ENCODE measurements around the gene TMEM187.
A peak's percentile ranks its signal among the peaks of the same experiment; 100 is the strongest.
"Not testable (repeated sequence)": the region's sequence is repeated elsewhere in the genome, so short reads cannot be mapped to it uniquely, and the experiment has no call there.

The TMEM187 gene

DNA sequence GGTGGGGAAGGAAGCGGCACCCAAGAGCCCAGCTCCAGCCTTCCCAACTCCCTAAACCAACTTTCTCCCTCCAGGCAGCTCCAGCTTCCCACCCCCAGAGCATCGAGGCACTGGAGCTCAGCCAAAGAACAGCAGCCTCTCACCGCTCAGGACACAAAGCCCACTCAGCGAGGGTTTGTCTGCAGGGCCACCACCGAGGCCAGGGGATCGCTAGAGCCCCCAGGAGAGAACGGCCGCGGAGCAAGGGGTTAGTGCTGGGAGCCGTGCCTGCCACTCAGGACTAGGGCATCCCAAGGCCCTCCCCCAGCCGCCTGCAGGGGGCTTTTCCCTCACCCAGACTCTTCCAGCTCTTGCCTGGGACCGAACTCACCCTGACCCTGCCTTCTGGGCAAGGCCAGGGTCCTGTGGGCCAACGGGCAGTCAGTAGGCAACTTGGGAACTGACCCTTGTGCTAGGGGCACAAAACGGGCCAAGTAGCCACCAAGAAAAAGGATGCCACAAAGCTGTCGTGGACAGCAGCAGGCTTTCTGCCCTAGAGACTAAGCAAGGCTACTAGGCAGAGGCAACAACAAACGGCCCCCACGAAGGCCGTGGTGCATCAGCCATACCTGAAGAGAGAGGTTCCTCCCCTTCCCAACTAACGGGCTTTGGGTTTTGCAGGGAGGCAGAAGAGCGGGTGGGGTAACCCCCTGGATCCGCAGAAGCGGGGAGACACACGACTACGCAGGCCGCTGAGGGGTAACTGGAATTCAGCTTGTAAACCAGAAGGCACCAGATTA lies 3.2 kb upstream of the TMEM187 start:
- Histone ChIP-seq H3K36me3 (ENCODE audit: insufficient read depth, low read depth, low read length) (peaks cover 7% of the 10 kb centered on the region; the same call in 1 of the 2 replicates), H3K9me3 (ENCODE audit: insufficient read depth, low read depth, low read length) (no peaks in the 10 kb centered on the region), H3K9ac (ENCODE audit: low read depth, low read length) (peak overlapping the region; percentile 72; the same call in 1 of the 2 replicates), H3K27me3 (ENCODE audit: insufficient read depth, low read length) (no peaks in the 10 kb centered on the region), H3K27ac (ENCODE audit: low read length) (no peak overlapping the region), H3K4me3 (ENCODE audit: low read length) (peak overlapping the region; percentile 94), H3K4me1 (ENCODE audit: insufficient read depth, low read length) (peaks cover 12% of the 10 kb centered on the region; the same call in 1 of the 2 replicates)

DNA sequence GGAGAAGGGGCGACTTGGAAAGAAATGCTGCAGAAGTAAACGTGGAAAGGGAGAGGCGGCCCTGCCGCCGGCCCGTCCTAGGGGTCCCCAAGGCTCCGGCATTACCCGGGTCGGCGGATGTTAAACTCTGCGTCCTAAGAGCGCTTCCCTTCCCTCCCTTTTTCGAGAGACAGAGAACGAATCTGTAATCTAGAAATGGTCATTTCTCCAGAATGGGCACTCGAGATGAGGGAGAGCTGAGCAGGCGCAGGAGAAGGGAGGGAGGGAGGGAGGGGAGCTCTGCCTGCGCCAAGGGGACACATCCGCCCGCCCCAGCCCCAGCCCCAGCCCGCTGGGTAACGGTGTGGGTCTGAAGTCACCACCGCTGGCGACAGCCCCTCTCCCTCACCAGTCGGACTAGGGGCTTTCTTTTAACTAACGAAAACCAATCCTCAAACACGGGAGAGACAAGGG lies 2.6 kb upstream of the TMEM187 start:
- Histone ChIP-seq H3K9me3 (ENCODE audit: insufficient read depth, low read depth, low read length) (no peaks in the 10 kb centered on the region), H3K9ac (ENCODE audit: low read depth, low read length) (peak overlapping the region; percentile 72; the same call in 1 of the 2 replicates), H3K27ac (ENCODE audit: low read length) (no peak overlapping the region), H3K4me3 (ENCODE audit: low read length) (peak overlapping the region; percentile 94), H3K27me3 (ENCODE audit: insufficient read depth, low read length) (no peaks in the 10 kb centered on the region), H3K4me1 (ENCODE audit: insufficient read depth, low read length) (peaks cover 12% of the 10 kb centered on the region; the same call in 1 of the 2 replicates), H3K36me3 (ENCODE audit: insufficient read depth, low read depth, low read length) (peaks cover 7% of the 10 kb centered on the region; the same call in 1 of the 2 replicates)

GRCh38 chrX:153970357-153971123 lies 2.0 kb upstream of the TMEM187 start:
- peak overlapping the region; percentile 99 for H3K27ac ChIP-seq (ENCODE audit: low read length)
- no peaks in the 10 kb centered on the region for H3K9me3 ChIP-seq (ENCODE audit: insufficient read depth, low read depth, low read length)
- H3K4me3 ChIP-seq (ENCODE audit: low read length) = peak overlapping the region; percentile 94
- H3K27me3 ChIP-seq (ENCODE audit: insufficient read depth, low read length) = no peaks in the 10 kb centered on the region
- peaks cover 12% of the 10 kb centered on the region; the same call in 1 of the 2 replicates for H3K4me1 ChIP-seq (ENCODE audit: insufficient read depth, low read length)
- peak overlapping the region; percentile 100 for H3K9ac ChIP-seq (ENCODE audit: low read depth, low read length)
- H3K36me3 ChIP-seq (ENCODE audit: insufficient read depth, low read depth, low read length) = peaks cover 7% of the 10 kb centered on the region; the same call in 1 of the 2 replicates

DNA sequence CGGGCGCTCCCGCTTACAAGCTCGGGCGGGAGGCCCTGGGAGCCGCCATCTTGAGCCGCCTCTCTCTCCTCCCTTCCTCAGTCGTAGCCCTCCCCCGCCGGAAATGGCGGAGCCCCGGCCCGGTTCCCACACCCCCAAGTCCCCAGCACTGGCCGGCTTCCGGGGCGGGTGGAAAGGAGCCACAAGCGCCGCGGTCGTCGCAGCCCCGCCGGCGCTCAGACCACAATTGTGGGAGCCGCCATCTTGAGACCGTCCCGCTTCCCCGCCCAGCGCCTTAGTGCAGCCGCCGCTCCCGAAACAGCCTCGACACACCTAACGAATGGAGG lies 1.5 kb upstream of the TMEM187 start:
- Histone ChIP-seq H3K4me1 (ENCODE audit: insufficient read depth, low read length) (peaks cover 12% of the 10 kb centered on the region; the same call in 1 of the 2 replicates), H3K27ac (ENCODE audit: low read length) (peak overlapping the region; percentile 99), H3K9ac (ENCODE audit: low read depth, low read length) (peak overlapping the region; percentile 100), H3K36me3 (ENCODE audit: insufficient read depth, low read depth, low read length) (peaks cover 7% of the 10 kb centered on the region; the same call in 1 of the 2 replicates), H3K27me3 (ENCODE audit: insufficient read depth, low read length) (no peaks in the 10 kb centered on the region), H3K9me3 (ENCODE audit: insufficient read depth, low read depth, low read length) (no peaks in the 10 kb centered on the region), H3K4me3 (ENCODE audit: low read length) (peak overlapping the region; percentile 94)

DNA sequence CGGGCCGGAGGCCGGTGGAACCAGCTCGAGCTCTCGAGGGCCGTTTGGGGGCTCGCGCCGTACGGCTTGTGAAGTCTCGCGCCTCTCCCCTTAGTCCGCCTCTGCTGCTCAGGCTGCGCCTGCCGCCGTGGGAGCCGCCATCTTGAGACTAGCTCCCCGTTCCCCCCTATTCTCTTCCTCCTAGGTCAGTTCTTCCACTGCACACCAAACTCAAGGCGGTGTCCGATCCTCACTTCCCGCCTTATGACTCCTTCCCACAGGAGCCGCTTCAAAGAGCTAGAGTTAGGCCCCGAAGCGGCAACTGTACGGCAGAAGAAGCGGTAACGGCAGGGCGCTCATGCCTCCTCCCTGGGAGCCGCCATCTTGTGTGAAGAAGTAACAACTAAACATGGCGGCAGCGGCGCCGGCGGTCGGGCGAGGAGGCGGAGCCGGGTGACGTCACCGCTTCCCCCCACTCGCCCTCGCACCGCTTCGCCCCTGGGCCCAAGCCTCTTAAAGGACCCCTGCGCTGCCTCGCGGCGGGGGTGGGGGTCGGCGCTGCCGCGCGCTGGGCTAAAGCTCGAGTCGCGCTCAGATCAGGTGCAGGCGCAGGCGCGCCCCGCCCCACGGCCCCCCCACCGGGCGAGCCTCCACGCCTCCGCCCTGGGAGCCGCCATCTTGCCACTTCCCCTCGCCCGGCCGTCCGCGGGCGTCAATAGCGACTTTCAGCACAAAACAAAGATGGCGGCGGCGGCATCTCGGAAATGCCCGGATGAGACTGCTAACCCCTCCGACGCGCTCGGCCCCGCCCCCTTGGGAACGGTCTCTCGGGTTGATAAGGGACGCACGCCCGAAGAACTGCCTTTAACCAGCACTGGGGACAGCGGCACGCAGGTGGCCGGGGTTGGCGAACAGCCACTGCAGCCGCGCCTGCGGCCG lies 845 bp upstream of the TMEM187 start, which contains the start of gene HCFC1:
Gene HCFC1, minus strand, starts transcription at position 369 of the 918 bp plus-strand sequence. CDS start 978 bp downstream, outside the sequence.
- peak within 1 kb of the TSS; percentile 94 for H3K4me3 ChIP-seq (ENCODE audit: low read length)
- peak within 1 kb of the TSS; percentile 100 for H3K9ac ChIP-seq (ENCODE audit: low read depth, low read length)
- no peaks in the 10 kb centered on the region for H3K9me3 ChIP-seq (ENCODE audit: insufficient read depth, low read depth, low read length)
- peaks cover 7% of the 10 kb centered on the region; the same call in 1 of the 2 replicates for H3K36me3 ChIP-seq (ENCODE audit: insufficient read depth, low read depth, low read length)
- peaks cover 12% of the 10 kb centered on the region; the same call in 1 of the 2 replicates for H3K4me1 ChIP-seq (ENCODE audit: insufficient read depth, low read length)
- H3K27me3 ChIP-seq (ENCODE audit: insufficient read depth, low read length) = no peaks in the 10 kb centered on the region
- peak within 1 kb of the TSS; percentile 99 for H3K27ac ChIP-seq (ENCODE audit: low read length)

DNA sequence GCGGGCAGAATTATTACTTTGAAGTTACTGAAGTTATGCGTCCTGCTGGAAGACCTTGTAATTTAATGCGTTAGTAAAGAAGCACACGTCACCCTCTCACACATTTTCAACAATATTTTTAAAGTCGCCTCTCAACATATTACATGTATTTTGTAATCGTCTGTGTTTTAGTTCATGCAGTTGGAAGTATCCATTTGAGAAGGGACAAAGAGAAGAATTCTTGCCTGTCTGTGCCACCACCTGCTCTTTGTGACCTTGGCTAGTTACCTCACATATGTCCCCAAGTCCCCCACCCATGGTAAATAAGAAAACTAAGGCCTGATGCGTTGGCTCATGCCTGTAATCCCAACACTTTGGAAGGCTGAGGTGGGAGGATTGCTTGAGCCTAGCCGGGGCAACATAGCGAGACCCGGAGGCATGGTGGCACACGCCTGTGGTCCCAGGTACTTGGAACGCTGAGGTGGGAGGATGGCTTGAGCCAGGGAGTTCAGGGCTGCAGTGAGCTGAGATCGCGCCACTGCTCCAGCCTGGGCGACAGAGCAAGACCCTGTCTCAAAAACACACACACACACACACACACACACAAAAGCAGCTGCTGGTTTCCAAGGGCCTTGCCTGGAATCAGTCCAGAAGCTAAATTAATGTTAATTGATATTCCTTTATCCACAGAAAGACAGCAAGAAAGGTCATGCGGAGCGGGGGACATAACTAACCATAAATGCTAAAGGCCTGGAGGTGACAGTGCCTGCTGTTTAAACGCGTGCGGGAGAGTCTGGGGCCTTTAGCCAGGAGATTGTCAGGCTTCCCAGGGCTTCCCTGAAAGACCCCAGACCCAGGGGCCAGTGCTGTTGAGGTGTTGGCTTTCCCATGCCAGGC lies 811 bp downstream of the TMEM187 start:
- Histone ChIP-seq H3K4me1 (ENCODE audit: insufficient read depth, low read length) (peaks cover 4% of the 10 kb centered on the region; the same call in 1 of the 2 replicates), H3K9me3 (ENCODE audit: insufficient read depth, low read depth, low read length) (no peaks in the 10 kb centered on the region), H3K9ac (ENCODE audit: low read depth, low read length) (peak overlapping the region; percentile 98), H3K27me3 (ENCODE audit: insufficient read depth, low read length) (no peaks in the 10 kb centered on the region), H3K36me3 (ENCODE audit: insufficient read depth, low read depth, low read length) (peaks cover 2% of the 10 kb centered on the region; the same call in 1 of the 2 replicates), H3K4me3 (ENCODE audit: low read length) (peak overlapping the region; percentile 82), H3K27ac (ENCODE audit: low read length) (peak overlapping the region; percentile 82)

- Histone ChIP-seq H3K4me1 (ENCODE audit: insufficient read depth, low read length) (no peaks in the 10 kb centered on the region), H3K4me3 (ENCODE audit: low read length) (no peak overlapping the region; the same call in 1 of the 2 replicates), H3K9ac (ENCODE audit: low read depth, low read length) (peak overlapping the region; percentile 98; the same call in 1 of the 2 replicates), H3K9me3 (ENCODE audit: insufficient read depth, low read depth, low read length) (no peaks in the 10 kb centered on the region), H3K36me3 (ENCODE audit: insufficient read depth, low read depth, low read length) (no peaks in the 10 kb centered on the region), H3K27ac (ENCODE audit: low read length) (no peak overlapping the region), H3K27me3 (ENCODE audit: insufficient read depth, low read length) (no peaks in the 10 kb centered on the region)
Measured at GRCh38 chrX:153974003-153974725, 1.6 kb downstream of the TMEM187 start.

- no peaks in the 10 kb centered on the region for H3K27me3 ChIP-seq (ENCODE audit: insufficient read depth, low read length)
- no peak overlapping the region for H3K9ac ChIP-seq (ENCODE audit: low read depth, low read length)
- H3K27ac ChIP-seq (ENCODE audit: low read length) = no peak overlapping the region
- H3K4me1 ChIP-seq (ENCODE audit: insufficient read depth, low read length) = no peaks in the 10 kb centered on the region
- H3K36me3 ChIP-seq (ENCODE audit: insufficient read depth, low read depth, low read length) = no peaks in the 10 kb centered on the region
- no peaks in the 10 kb centered on the region for H3K9me3 ChIP-seq (ENCODE audit: insufficient read depth, low read depth, low read length)
- no peak overlapping the region for H3K4me3 ChIP-seq (ENCODE audit: low read length)
Measured at GRCh38 chrX:153974726-153975286, 2.3 kb downstream of the TMEM187 start.

- H3K4me3 ChIP-seq (ENCODE audit: low read length); H3K9ac ChIP-seq (ENCODE audit: low read depth, low read length); H3K9me3 ChIP-seq (ENCODE audit: insufficient read depth, low read depth, low read length); H3K27ac ChIP-seq (ENCODE audit: low read length); H3K36me3 ChIP-seq (ENCODE audit: insufficient read depth, low read depth, low read length); H3K27me3 ChIP-seq (ENCODE audit: insufficient read depth, low read length); H3K4me1 ChIP-seq (ENCODE audit: insufficient read depth, low read length): not testable (repeated sequence)
Measured at GRCh38 chrX:153980394-153980793, 7.8 kb downstream of the TMEM187 start.

GRCh38 chrX:153981231-153981630 lies 8.7 kb downstream of the TMEM187 start:
- Histone ChIP-seq H3K9ac (ENCODE audit: low read depth, low read length) (no peak overlapping the region), H3K27me3 (ENCODE audit: insufficient read depth, low read length) (no peaks in the 10 kb centered on the region), H3K36me3 (ENCODE audit: insufficient read depth, low read depth, low read length) (no peaks in the 10 kb centered on the region), H3K4me3 (ENCODE audit: low read length) (no peak overlapping the region), H3K9me3 (ENCODE audit: insufficient read depth, low read depth, low read length) (no peaks in the 10 kb centered on the region), H3K4me1 (ENCODE audit: insufficient read depth, low read length) (no peaks in the 10 kb centered on the region), H3K27ac (ENCODE audit: low read length) (no peak overlapping the region)
